H1 (cell line): ENCODE measurements around the gene SLC23A3. TPM values are rescaled to one million over a fixed set of nuclear protein-coding genes. Genes with fewer than 3 reads are reported as not detected.

Experiments used
- polyA plus RNA-seq, 7 experiments: library from polyadenylated mRNA; depleted of rRNA in 3 of 7; stranded (reverse) in 5 of 7; unstranded in 2 of 7; fragments of >200 nt in 5 of 7; fragments of 200-250 nt in 2 of 7; gene quantifications; 1 replicate in 5 of 7; 2 replicates in 1 of 7; 4 replicates in 1 of 7; pipeline versions ENCODE4 v1.2.1 to v1.2.3, GENCODE V29; 2011 to 2013; ENCODE audit warnings: missing spikeins in 2 of 7, mixed read lengths in 2 of 7
- total RNA-seq: library from RNA; stranded (reverse); fragmentation: NEBNext Ultra II Directional; extraction: Animal tissue kit (Norgen Biotek cat#: 25700); gene quantifications from 2 replicates; pipeline ENCODE4 v1.2.1, GENCODE V29; 2021
- TF ChIP-seq, protein P1 (sequence below), 3 experiments: IDR thresholded peaks; 1 replicate in 2 of 3; 2 replicates in 1 of 3; pipeline versions ENCODE4 v1.5.1 to v1.6.1; 2011; ENCODE audit warnings: low read length in 3 of 3, mild to moderate bottlenecking in 3 of 3, inconsistent platforms in 2 of 3, low read depth in 1 of 3, moderate library complexity in 1 of 3; ENCODE audit not compliant: insufficient read depth in 1 of 3; ENCODE audit errors: control extremely low read depth in 1 of 3

The SLC23A3 gene
- total and polyA plus RNA-seq, 2 of the 8 experiments (the other 6 are each of a cell fraction or from before 2014, with no cell fraction given): 0.35 to 0.84 TPM

DNA sequence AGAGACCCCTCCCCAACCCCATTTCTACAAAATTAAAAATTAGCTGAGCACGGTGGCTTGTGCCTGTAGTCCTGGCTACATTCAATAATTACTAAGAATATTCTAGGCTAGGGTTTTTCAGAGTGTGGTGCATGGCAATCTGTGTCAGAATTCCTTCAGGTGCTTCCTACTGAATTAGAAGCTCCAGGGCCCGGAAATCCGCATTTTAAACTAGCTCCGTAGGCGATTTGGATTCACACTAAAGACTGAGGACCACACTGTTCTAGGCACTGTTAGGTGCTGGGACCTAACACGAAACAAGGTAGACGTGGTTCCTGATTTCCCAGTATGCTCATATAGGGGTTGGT is 36.1 kb upstream of the SLC23A3 start (continued):
- TF ChIP-seq, protein P1, sequence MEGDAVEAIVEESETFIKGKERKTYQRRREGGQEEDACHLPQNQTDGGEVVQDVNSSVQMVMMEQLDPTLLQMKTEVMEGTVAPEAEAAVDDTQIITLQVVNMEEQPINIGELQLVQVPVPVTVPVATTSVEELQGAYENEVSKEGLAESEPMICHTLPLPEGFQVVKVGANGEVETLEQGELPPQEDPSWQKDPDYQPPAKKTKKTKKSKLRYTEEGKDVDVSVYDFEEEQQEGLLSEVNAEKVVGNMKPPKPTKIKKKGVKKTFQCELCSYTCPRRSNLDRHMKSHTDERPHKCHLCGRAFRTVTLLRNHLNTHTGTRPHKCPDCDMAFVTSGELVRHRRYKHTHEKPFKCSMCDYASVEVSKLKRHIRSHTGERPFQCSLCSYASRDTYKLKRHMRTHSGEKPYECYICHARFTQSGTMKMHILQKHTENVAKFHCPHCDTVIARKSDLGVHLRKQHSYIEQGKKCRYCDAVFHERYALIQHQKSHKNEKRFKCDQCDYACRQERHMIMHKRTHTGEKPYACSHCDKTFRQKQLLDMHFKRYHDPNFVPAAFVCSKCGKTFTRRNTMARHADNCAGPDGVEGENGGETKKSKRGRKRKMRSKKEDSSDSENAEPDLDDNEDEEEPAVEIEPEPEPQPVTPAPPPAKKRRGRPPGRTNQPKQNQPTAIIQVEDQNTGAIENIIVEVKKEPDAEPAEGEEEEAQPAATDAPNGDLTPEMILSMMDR (IDR thresholded peaks at IDR 0.05; ENCODE audit: control extremely low read depth in 1 of 3, insufficient read depth in 1 of 3, low read depth in 1 of 3, low read length in 3 of 3): no peak
- TF ChIP-seq, all 59 proteins: peak for 0
